ENCODE results near the gene NR1D1. TPM values are rescaled to one million over a fixed set of nuclear protein-coding genes. Genes with fewer than 3 reads are reported as not detected.
A peak's percentile ranks its signal among the peaks of the same experiment; 100 is the strongest.

Gene NR1D1
- total RNA-seq, 4 donors from 2014 or later = 62.1 to 184 (median 96.0) TPM

DNA sequence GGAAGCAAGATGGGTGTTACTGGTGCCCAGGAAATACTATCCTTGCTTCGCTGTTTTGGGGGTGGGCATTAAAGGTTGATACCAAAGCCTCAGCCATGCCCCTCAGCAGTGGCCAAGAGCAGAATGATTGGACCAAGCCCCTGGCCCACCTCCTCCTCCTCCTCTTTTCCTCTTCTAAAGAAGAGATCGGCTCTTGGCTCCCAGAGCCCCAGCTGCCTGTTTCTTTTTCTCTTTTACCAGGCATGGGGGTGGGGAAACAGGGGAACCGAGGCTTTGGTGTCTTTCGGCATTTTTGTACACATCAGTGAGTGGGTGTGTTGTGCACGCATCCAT, 31.8 kb downstream of the NR1D1 start:
- DNase-seq (ENCODE audit: low spot score in 2 of 2) = no peak
- Histone ChIP-seq H3K4me3 (peak overlapping the region; percentile 39), H3K36me3 (no peaks in the 10 kb centered on the region), H3K27ac (peak overlapping the region; percentile 91), H3K9me3 (no peaks in the 10 kb centered on the region), H3K4me1 (peaks cover 98% of the 10 kb centered on the region), H3K27me3 (no peaks in the 10 kb centered on the region)
- WGBS = 7% methylated on average over 5 of the region's 5 CpGs
- TF ChIP-seq EP300 (IDR thresholded peaks at IDR 0.05) = no peak
- TF ChIP-seq POLR2AphosphoS5 (IDR thresholded peaks at IDR 0.05) = no peak
- TF ChIP-seq POLR2A (IDR thresholded peaks at IDR 0.05) = no peak
- TF ChIP-seq, protein P1, sequence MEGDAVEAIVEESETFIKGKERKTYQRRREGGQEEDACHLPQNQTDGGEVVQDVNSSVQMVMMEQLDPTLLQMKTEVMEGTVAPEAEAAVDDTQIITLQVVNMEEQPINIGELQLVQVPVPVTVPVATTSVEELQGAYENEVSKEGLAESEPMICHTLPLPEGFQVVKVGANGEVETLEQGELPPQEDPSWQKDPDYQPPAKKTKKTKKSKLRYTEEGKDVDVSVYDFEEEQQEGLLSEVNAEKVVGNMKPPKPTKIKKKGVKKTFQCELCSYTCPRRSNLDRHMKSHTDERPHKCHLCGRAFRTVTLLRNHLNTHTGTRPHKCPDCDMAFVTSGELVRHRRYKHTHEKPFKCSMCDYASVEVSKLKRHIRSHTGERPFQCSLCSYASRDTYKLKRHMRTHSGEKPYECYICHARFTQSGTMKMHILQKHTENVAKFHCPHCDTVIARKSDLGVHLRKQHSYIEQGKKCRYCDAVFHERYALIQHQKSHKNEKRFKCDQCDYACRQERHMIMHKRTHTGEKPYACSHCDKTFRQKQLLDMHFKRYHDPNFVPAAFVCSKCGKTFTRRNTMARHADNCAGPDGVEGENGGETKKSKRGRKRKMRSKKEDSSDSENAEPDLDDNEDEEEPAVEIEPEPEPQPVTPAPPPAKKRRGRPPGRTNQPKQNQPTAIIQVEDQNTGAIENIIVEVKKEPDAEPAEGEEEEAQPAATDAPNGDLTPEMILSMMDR (IDR thresholded peaks at IDR 0.05) = no peak

DNA sequence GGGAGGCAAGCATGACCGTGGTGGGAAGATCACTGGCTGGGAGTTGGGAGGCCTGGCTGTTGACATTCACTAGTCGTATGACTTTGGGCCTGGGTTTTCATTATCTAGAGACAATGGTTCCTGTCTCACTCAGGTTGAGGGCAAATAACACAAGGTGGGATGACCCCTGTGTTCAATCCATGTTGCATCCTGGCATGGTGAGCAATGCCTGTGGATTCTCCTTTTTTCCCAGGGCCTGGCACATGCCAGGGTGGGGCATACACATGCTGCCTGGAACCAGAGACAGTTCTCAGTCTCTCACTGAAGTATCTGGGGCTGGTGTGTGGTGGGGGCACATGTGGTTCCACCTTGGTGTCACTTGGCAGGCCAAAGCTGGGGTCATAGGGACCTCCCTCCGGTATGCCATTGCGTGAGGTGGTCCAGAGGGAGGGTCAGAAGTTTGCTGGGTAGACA, 32.2 kb downstream of the NR1D1 start:
- DNase-seq (ENCODE audit: low spot score in 2 of 2) = no peak
- H3K27ac ChIP-seq = peak overlapping the region; percentile 91
- H3K4me1 ChIP-seq = peaks cover 96% of the 10 kb centered on the region
- 44% methylated on average over 4 of the region's 4 CpGs for WGBS
- TF ChIP-seq, protein P1 (IDR thresholded peaks at IDR 0.05) = no peak
- TF ChIP-seq POLR2A (IDR thresholded peaks at IDR 0.05) (no peak), POLR2AphosphoS5 (IDR thresholded peaks at IDR 0.05) (no peak), EP300 (IDR thresholded peaks at IDR 0.05) (no peak)
- H3K36me3 ChIP-seq = no peaks in the 10 kb centered on the region
- H3K9me3 ChIP-seq = no peaks in the 10 kb centered on the region
- H3K4me3 ChIP-seq = peak overlapping the region; percentile 39
- H3K27me3 ChIP-seq = no peaks in the 10 kb centered on the region

DNA sequence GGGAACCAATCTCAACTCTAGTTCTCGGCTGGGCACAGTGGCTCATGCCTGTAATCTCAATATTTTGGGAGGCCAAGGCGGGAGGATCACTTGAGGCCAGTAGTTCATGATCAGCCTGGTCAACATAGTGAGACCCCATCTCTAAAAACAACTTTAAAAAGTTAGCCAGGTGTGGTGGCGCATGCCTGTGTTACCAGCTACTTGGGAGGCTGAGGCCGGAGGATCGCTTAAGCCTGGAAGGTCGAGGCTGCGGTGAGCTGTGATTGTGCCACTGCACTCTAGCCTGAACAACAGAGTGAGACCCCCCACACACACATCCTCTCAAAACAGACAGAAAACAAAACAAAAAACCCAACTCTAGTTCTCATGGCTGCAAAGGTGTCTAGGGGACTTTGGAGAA, 32.7 kb downstream of the NR1D1 start:
- no peak for TF ChIP-seq EP300 (IDR thresholded peaks at IDR 0.05)
- TF ChIP-seq, protein P1 (IDR thresholded peaks at IDR 0.05) = no peak
- no peak for TF ChIP-seq POLR2A (IDR thresholded peaks at IDR 0.05)
- no peak for TF ChIP-seq POLR2AphosphoS5 (IDR thresholded peaks at IDR 0.05)
- H3K27ac ChIP-seq = peak overlapping the region; percentile 91
- no peak for DNase-seq (ENCODE audit: low spot score in 2 of 2)
- no peaks in the 10 kb centered on the region for H3K27me3 ChIP-seq
- H3K4me1 ChIP-seq = peaks cover 91% of the 10 kb centered on the region
- H3K9me3 ChIP-seq = no peaks in the 10 kb centered on the region
- H3K4me3 ChIP-seq = no peak overlapping the region
- no peaks in the 10 kb centered on the region for H3K36me3 ChIP-seq
- WGBS = 98% methylated on average over 7 of the region's 7 CpGs

DNA sequence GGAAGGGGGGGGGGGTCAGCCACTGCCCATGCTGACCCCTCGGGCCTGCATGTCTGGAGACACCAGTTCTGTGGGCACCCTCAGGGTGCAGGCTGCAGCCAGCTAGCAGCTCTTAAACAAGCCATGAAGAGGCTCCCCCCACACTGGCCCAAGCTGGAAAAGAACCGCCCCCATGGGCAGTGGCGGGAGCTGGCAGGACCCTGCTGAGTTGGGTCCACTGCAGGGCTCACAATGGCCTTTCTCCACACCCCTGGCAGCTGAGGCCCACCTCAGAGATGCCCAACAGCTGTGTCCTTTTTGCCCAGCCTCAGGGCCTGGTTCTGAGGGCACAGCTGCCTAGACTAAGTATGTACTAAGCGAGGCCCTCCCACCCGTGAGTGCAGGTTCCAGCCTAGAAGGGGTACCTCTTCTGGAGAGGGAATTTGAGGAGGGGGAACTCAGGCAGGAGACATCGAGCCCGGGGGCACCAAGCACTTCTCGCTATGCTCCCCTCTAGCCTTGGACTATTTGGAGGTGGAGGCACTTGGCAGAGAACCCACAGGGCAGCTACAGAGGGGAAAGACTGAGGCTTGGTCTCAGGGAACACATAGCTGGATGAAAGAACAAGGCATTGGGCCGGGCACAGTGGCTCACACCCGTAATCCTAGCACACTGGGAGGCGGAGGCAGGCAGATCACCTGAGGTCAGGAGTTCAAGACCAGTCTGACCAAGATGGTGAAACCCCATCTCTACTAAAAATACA, 34.4 kb downstream of the NR1D1 start:
- TF ChIP-seq EP300 (IDR thresholded peaks at IDR 0.05) = no peak
- TF ChIP-seq POLR2AphosphoS5 (IDR thresholded peaks at IDR 0.05) = no peak
- TF ChIP-seq POLR2A (IDR thresholded peaks at IDR 0.05) = no peak
- TF ChIP-seq, protein P1 (IDR thresholded peaks at IDR 0.05) = no peak
- Histone ChIP-seq H3K9me3 (no peaks in the 10 kb centered on the region), H3K4me1 (peaks cover 88% of the 10 kb centered on the region), H3K4me3 (peak overlapping the region; percentile 74), H3K27me3 (no peaks in the 10 kb centered on the region), H3K27ac (peak overlapping the region; percentile 91), H3K36me3 (no peaks in the 10 kb centered on the region)
- no peak for DNase-seq (ENCODE audit: low spot score in 2 of 2)
- WGBS = 57% methylated on average over 10 of the region's 11 CpGs

DNA sequence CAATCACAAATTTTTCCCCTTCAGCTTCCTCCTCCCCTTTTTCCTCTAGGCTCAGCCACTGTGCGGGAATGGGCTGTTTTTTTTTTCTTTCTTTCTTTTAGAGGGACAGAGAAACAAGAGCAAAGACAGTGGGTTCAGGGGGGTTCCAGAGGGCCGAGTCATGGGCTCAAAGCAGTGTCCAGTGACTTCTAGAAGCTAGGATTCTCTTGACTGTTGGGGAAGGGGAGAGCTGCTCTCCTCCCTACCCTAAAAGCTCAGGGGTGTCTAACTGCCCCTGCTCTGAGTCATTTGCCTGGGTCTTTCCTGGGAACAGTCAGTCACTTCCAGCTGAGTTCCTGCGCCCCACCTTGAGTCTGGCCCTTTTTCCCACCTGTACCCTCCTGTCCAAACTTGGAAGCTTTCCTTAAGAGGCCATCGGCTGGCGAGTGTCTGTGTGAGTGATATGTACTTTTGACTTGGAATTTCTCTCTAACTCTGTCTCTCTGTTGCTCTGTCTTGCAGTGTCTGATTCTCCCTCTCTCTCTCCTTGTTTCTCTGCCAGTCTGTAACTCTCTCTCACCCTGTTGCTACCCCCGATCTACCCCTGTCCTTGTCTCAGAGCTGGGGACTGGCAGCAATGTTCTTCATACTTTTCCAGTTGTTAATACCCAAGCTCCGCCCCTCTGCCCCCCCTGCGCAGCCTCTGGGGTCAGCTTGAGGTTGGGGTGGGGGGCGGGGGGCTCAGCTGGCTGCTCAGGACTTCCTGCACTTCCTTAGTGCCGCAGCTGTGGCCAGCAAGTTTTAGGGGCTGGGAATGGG, 35.2 kb downstream of the NR1D1 start:
- DNase-seq (ENCODE audit: low spot score in 2 of 2) = no peak
- H3K36me3 ChIP-seq = no peaks in the 10 kb centered on the region
- H3K4me1 ChIP-seq = peaks cover 87% of the 10 kb centered on the region
- H3K27me3 ChIP-seq = no peaks in the 10 kb centered on the region
- no peaks in the 10 kb centered on the region for H3K9me3 ChIP-seq
- no peak for TF ChIP-seq EP300 (IDR thresholded peaks at IDR 0.05)
- no peak for TF ChIP-seq POLR2AphosphoS5 (IDR thresholded peaks at IDR 0.05)
- no peak for TF ChIP-seq POLR2A (IDR thresholded peaks at IDR 0.05)
- TF ChIP-seq, protein P1 (IDR thresholded peaks at IDR 0.05) = no peak
- H3K27ac ChIP-seq = peak overlapping the region; percentile 91
- H3K4me3 ChIP-seq = peak overlapping the region; percentile 74
- 8% methylated on average over 10 of the region's 10 CpGs for WGBS

Data from suprapubic skin (tissue), 4 donors.